K562 (cell line): ENCODE measurements around the gene DAPK1.

Source experiments
- CHD1 ChIP-seq: fragments of 200-600 bp; sonication (generic); IDR thresholded peaks from one replicate; pipeline ENCODE4 v1.6.1; 2012; ENCODE audit warnings: mild to moderate bottlenecking, moderate library complexity, low read length, inconsistent platforms
- CTCF ChIP-seq, 3 experiments: IDR thresholded peaks in 2 of 3; conservative IDR thresholded peaks in 1 of 3; 2 replicates each; pipeline ENCODE4 v1.5.1; 2011 to 2012; ENCODE audit warnings: low read length in 3 of 3, mild to moderate bottlenecking in 3 of 3, control low read depth in 2 of 3, improper control_type of control experiment in 1 of 3, inconsistent platforms in 1 of 3, low read depth in 1 of 3, mixed read lengths in 1 of 3, moderate library complexity in 1 of 3; ENCODE audit not compliant: insufficient read depth in 2 of 3
- DPF2 ChIP-seq: fragments of 450-650 bp; IDR thresholded peaks from 2 replicates; pipeline ENCODE4 v1.6.1; 2016
- FOXM1 ChIP-seq, 2 experiments: fragments of 450-650 bp in 1 of 2; sonication (generic) in 1 of 2; formaldehyde crosslinking in 1 of 2; IDR thresholded peaks; 2 replicates each; pipeline versions ENCODE4 v1.6.1 to v1.9.0; 2017 to 2022; ENCODE audit warnings: low read depth in 2 of 2, mild to moderate bottlenecking in 2 of 2, missing genetic modification reagents in 1 of 2, moderate library complexity in 1 of 2
- GABPB1 ChIP-seq: sonication (generic); formaldehyde crosslinking; IDR thresholded peaks from 2 replicates; pipeline ENCODE4 v1.8.0; 2022; ENCODE audit warnings: mild to moderate bottlenecking, missing genetic modification reagents
- ZFP36 ChIP-seq: fragments of 150-350 bp; IDR thresholded peaks from 2 replicates; pipeline ENCODE4 v1.6.1; 2018; ENCODE audit warnings: low read length, low read depth; ENCODE audit not compliant: partially characterized antibody
- TF ChIP-seq, protein P1 (sequence below): sonication (generic); formaldehyde crosslinking; IDR thresholded peaks from 2 replicates; pipeline ENCODE4 v1.8.1; 2023; ENCODE audit warnings: missing genetic modification reagents, mild to moderate bottlenecking, borderline replicate concordance
- TF ChIP-seq, protein P2 (sequence below): fragments of 250-450 bp; sonication (Bioruptor Pico); IDR thresholded peaks from 2 replicates; pipeline ENCODE4 v1.4.0; 2020; ENCODE audit warnings: mild to moderate bottlenecking, moderate library complexity
- TF ChIP-seq, protein P3 (sequence below): sonication (generic); formaldehyde crosslinking; IDR thresholded peaks from 2 replicates; pipeline ENCODE4 v1.9.0; 2022; ENCODE audit warnings: mild to moderate bottlenecking, missing genetic modification reagents
- TF ChIP-seq, protein P4 (sequence below), 2 experiments: fragments of 200-800 bp in 1 of 2; sonication (Bioruptor generic) in 1 of 2; sonication (generic) in 1 of 2; formaldehyde crosslinking in 1 of 2; IDR thresholded peaks in 1 of 2; conservative IDR thresholded peaks in 1 of 2; 2 replicates each; pipeline versions ENCODE4 v1.5.0 to v1.6.1; 2016 to 2020; ENCODE audit warnings: missing compliant biosample characterization in 1 of 2, missing genetic modification characterization in 1 of 2, missing genetic modification reagents in 1 of 2

- TF ChIP-seq CTCF (IDR thresholded peaks at IDR 0.05 in 2 of 3, conservative IDR thresholded peaks at IDR 0.05 in 1 of 3; ENCODE audit: insufficient read depth in 2 of 3, low read depth in 1 of 3, low read length in 3 of 3) (peak; percentile 47 to 81 (median 59); a peak in 5 of 6 replicates), FOXM1 (IDR thresholded peaks at IDR 0.05; ENCODE audit: low read depth) (no peak), FOXM1 (CRISPR knock-in tag; IDR thresholded peaks at IDR 0.05; ENCODE audit: low read depth) (no peak), DPF2 (no peak; the same call in 1 of the 2 replicates), GABPB1 (CRISPR knock-in tag) (peak; percentile 74), ZFP36 (no peak), CHD1 (peak; percentile 42)
- TF ChIP-seq, protein P1, sequence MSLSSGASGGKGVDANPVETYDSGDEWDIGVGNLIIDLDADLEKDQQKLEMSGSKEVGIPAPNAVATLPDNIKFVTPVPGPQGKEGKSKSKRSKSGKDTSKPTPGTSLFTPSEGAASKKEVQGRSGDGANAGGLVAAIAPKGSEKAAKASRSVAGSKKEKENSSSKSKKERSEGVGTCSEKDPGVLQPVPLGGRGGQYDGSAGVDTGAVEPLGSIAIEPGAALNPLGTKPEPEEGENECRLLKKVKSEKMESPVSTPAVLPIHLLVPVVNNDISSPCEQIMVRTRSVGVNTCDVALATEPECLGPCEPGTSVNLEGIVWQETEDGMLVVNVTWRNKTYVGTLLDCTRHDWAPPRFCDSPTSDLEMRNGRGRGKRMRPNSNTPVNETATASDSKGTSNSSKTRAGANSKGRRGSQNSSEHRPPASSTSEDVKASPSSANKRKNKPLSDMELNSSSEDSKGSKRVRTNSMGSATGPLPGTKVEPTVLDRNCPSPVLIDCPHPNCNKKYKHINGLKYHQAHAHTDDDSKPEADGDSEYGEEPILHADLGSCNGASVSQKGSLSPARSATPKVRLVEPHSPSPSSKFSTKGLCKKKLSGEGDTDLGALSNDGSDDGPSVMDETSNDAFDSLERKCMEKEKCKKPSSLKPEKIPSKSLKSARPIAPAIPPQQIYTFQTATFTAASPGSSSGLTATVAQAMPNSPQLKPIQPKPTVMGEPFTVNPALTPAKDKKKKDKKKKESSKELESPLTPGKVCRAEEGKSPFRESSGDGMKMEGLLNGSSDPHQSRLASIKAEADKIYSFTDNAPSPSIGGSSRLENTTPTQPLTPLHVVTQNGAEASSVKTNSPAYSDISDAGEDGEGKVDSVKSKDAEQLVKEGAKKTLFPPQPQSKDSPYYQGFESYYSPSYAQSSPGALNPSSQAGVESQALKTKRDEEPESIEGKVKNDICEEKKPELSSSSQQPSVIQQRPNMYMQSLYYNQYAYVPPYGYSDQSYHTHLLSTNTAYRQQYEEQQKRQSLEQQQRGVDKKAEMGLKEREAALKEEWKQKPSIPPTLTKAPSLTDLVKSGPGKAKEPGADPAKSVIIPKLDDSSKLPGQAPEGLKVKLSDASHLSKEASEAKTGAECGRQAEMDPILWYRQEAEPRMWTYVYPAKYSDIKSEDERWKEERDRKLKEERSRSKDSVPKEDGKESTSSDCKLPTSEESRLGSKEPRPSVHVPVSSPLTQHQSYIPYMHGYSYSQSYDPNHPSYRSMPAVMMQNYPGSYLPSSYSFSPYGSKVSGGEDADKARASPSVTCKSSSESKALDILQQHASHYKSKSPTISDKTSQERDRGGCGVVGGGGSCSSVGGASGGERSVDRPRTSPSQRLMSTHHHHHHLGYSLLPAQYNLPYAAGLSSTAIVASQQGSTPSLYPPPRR (CRISPR knock-in tag) = no peak
- TF ChIP-seq, protein P2, sequence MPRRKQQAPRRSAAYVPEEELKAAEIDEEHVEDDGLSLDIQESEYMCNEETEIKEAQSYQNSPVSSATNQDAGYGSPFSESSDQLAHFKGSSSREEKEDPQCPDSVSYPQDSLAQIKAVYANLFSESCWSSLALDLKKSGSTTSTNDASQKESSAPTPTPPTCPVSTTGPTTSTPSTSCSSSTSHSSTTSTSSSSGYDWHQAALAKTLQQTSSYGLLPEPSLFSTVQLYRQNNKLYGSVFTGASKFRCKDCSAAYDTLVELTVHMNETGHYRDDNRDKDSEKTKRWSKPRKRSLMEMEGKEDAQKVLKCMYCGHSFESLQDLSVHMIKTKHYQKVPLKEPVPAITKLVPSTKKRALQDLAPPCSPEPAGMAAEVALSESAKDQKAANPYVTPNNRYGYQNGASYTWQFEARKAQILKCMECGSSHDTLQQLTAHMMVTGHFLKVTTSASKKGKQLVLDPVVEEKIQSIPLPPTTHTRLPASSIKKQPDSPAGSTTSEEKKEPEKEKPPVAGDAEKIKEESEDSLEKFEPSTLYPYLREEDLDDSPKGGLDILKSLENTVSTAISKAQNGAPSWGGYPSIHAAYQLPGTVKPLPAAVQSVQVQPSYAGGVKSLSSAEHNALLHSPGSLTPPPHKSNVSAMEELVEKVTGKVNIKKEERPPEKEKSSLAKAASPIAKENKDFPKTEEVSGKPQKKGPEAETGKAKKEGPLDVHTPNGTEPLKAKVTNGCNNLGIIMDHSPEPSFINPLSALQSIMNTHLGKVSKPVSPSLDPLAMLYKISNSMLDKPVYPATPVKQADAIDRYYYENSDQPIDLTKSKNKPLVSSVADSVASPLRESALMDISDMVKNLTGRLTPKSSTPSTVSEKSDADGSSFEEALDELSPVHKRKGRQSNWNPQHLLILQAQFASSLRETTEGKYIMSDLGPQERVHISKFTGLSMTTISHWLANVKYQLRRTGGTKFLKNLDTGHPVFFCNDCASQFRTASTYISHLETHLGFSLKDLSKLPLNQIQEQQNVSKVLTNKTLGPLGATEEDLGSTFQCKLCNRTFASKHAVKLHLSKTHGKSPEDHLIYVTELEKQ (CRISPR knock-in tag) = no peak
- TF ChIP-seq, protein P3, sequence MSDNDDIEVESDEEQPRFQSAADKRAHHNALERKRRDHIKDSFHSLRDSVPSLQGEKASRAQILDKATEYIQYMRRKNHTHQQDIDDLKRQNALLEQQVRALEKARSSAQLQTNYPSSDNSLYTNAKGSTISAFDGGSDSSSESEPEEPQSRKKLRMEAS (CRISPR knock-in tag) = peak; percentile 55
- TF ChIP-seq, protein P4, sequence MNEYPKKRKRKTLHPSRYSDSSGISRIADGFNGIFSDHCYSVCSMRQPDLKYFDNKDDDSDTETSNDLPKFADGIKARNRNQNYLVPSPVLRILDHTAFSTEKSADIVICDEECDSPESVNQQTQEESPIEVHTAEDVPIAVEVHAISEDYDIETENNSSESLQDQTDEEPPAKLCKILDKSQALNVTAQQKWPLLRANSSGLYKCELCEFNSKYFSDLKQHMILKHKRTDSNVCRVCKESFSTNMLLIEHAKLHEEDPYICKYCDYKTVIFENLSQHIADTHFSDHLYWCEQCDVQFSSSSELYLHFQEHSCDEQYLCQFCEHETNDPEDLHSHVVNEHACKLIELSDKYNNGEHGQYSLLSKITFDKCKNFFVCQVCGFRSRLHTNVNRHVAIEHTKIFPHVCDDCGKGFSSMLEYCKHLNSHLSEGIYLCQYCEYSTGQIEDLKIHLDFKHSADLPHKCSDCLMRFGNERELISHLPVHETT (CRISPR knock-in tag; conservative IDR thresholded peaks at IDR 0.05 in 1 of 2, IDR thresholded peaks at IDR 0.05 in 1 of 2) = no peak
Observed at GRCh38 chr9:87725900-87726709, 228.4 kb downstream of the DAPK1 start, which contains the start of gene CTSL.
